ENCODE data around the gene FMNL1. TPM values are rescaled to one million over a fixed set of nuclear protein-coding genes. Genes with fewer than 3 reads are reported as not detected.
A peak's percentile ranks its signal among the peaks of the same experiment; 100 is the strongest.

The FMNL1 gene
- polyA plus RNA-seq, 2 of the 4 experiments (the other 2 are of a cell fraction) = 8.6 to 43.9 TPM

- WGBS (ENCODE audit: missing lambda C conversion rate) = 79% methylated on average over 3 of the region's 3 CpGs
- POLR2A ChIA-PET = interaction anchor here (1.5 to 3.7 kb wide), 3 partner anchors 13 to 77 kb away, joined by 5 to 26 read pairs (median 7); no protein-coding TSS in a partner anchor
- CTCF ChIA-PET = interaction anchor here (0.6 to 34.8 kb wide), 16 partner anchors 10 to 199 kb away, joined by 3 to 1120 read pairs (median 8); partner anchors contain the start of genes ACBD4 and MAP3K14
- Histone ChIP-seq H3K9me3 (no peaks in the 10 kb centered on the region), H3K4me2 (peak overlapping the region; percentile 77), H3K27ac (peak overlapping the region; percentile 90 to 92), H3K4me3 (peak overlapping the region; percentile 2; the same call in 1 of the 3 replicates), H3K4me1 (peaks cover 99% of the 10 kb centered on the region)
- ATAC-seq (no peak), FAIRE-seq (no peak), DNase-seq (ENCODE audit: low read depth in 1 of 2, low spot score in 1 of 2) (no peak)
- TF ChIP-seq E2F6 (IDR thresholded peaks at IDR 0.05; ENCODE audit: borderline replicate concordance, low read depth) (0 out of 2 replicates have a peak, but pooled peaks have one; percentile 4), FOSB (CRISPR knock-in tag; IDR thresholded peaks at IDR 0.05) (no peak), TP53 (CRISPR knock-in tag; IDR thresholded peaks at IDR 0.05) (no peak; the same call in 1 of the 2 replicates), NPAS2 (CRISPR knock-in tag; IDR thresholded peaks at IDR 0.05; ENCODE audit: borderline replicate concordance) (no peak), RARB (CRISPR knock-in tag; IDR thresholded peaks at IDR 0.05) (no peak), HOXA7 (CRISPR knock-in tag; IDR thresholded peaks at IDR 0.05) (no peak)
- TF ChIP-seq, protein P1, sequence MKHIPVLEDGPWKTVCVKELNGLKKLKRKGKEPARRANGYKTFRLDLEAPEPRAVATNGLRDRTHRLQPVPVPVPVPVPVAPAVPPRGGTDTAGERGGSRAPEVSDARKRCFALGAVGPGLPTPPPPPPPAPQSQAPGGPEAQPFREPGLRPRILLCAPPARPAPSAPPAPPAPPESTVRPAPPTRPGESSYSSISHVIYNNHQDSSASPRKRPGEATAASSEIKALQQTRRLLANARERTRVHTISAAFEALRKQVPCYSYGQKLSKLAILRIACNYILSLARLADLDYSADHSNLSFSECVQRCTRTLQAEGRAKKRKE (CRISPR knock-in tag; IDR thresholded peaks at IDR 0.05; ENCODE audit: low read depth) = no peak
Observed at GRCh38 chr17:45294506-45294905, 72.8 kb downstream of the FMNL1 start.

DNA sequence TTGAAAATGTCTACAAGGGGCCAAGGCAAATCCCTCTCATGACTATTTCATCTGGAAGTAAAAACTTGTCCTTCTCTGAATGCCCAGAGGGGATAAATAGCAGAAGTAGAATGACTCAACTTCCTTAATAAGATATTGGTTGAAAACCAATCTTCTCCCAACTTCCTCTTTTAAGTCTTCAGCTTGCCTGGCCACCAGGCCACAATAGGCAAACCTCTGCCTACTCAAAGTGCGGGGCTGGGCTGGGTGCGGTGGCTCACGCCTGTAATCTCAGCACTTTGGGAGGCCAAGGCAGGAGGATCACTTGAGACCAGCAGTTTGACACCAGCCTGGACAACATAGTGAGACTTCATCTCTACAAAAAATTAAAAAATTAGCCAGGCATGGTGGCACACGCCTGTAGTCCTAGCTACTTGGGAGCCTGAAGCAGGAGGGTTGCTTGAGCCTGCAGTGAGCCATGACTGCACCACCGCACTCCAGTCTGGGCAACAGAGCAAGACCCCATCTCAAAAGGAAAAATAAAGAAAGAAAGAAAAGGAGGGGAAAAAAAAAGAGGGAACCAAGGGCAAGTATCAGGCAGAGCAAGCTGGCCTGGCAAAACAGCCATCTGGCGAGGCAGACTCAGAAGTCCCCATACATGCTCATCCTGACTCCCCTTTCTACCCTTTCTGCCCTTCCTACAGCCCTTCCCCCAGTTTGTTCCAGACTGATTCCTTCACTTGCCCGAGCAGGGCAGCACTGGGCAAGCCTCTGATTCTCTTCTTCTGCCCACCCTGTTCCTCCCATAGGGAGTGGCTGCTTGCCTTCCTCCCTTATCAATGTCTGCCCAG, 74.5 kb downstream of the FMNL1 start:
- Histone ChIP-seq H3K4me2 (peak overlapping the region; percentile 77), H3K9me3 (no peaks in the 10 kb centered on the region), H3K4me3 (no peak overlapping the region), H3K27ac (peak overlapping the region; percentile 90 to 92), H3K4me1 (peaks cover 100% of the 10 kb centered on the region)
- ATAC-seq (no peak), FAIRE-seq (no peak), DNase-seq (ENCODE audit: low read depth in 1 of 2, low spot score in 1 of 2) (no peak)
- TF ChIP-seq JUN (IDR thresholded peaks at IDR 0.05) = 0 out of 5 replicates have a peak, but pooled peaks of 1 of the 2 experiments have one; percentile 29
- 0 out of 2 replicates have a peak, but pooled peaks have one; percentile 34 for TF ChIP-seq TP53 (CRISPR knock-in tag; IDR thresholded peaks at IDR 0.05)
- no peak for TF ChIP-seq E2F6 (IDR thresholded peaks at IDR 0.05; ENCODE audit: borderline replicate concordance, low read depth)
- peak; percentile 45; the same call in 1 of the 2 replicates for TF ChIP-seq FOSB (CRISPR knock-in tag; IDR thresholded peaks at IDR 0.05)
- TF ChIP-seq POLR2A (IDR thresholded peaks at IDR 0.05; ENCODE audit: low read length) = no peak
- TF ChIP-seq EP300 (IDR thresholded peaks at IDR 0.05) = no peak
- TF ChIP-seq HEYL (CRISPR knock-in tag; IDR thresholded peaks at IDR 0.05) = no peak
- CTCF ChIA-PET = interaction anchor here (1.5 to 34.8 kb wide), 7 partner anchors 11 to 96 kb away, joined by 4 to 1120 read pairs (median 47); partner anchors contain the start of gene MAP3K14
- POLR2A ChIA-PET = interaction anchor here (1.2 kb wide), 1 partner anchor 20 kb away, joined by 3 read pairs; the partner anchor contains the start of gene MAP3K14
- 92% methylated on average over 7 of the region's 7 CpGs for WGBS (ENCODE audit: missing lambda C conversion rate)

GRCh38 chr17:45296833-45297124, 75.1 kb downstream of the FMNL1 start:
- H3K4me1 ChIP-seq = peaks cover 100% of the 10 kb centered on the region
- DNase-seq (ENCODE audit: low read depth in 1 of 2, low spot score in 1 of 2) (no peak), FAIRE-seq (no peak), ATAC-seq (no peak)
- ChIA-PET CTCF (interaction anchor here (5.5 to 34.8 kb wide), 3 partner anchors 19 to 96 kb away, joined by 97 to 1120 read pairs (median 291); partner anchors contain the start of gene MAP3K14), POLR2A (no interaction called here)
- H3K4me3 ChIP-seq = no peak overlapping the region
- H3K27ac ChIP-seq = peak overlapping the region; percentile 90 to 92
- peak overlapping the region; percentile 77 for H3K4me2 ChIP-seq
- TF ChIP-seq JUN (IDR thresholded peaks at IDR 0.05) (0 out of 5 replicates have a peak, but pooled peaks of 1 of the 2 experiments have one; percentile 12), ZNF302 (CRISPR knock-in tag; IDR thresholded peaks at IDR 0.05) (no peak)
- WGBS (ENCODE audit: missing lambda C conversion rate) = 64% methylated on average over 1 of the region's 1 CpG
- H3K9me3 ChIP-seq = no peaks in the 10 kb centered on the region

Other genes starting within 250 kb of the FMNL1 start
- gene DCAKD, start 170.3 kb upstream of the FMNL1 start, polyA plus RNA-seq (2011; rRNA removed) = 21.4 and 26.2 TPM in 2 replicates
- 17.4 to 18.7 TPM (median 18.2 TPM) in 3 replicates for gene DCAKD, start 170.3 kb upstream of the FMNL1 start, polyA plus RNA-seq (2017; fragmentation: RNase III; extraction: RNeasy Plus Mini Kit Qiagen cat#74134 plus additional on column Dnase treatment)
- 82.9 and 95.8 TPM in 2 replicates for gene NMT1, start 160.6 kb upstream of the FMNL1 start, polyA plus RNA-seq (2011; rRNA removed)
- gene NMT1, start 160.6 kb upstream of the FMNL1 start, polyA plus RNA-seq (2017; fragmentation: RNase III; extraction: RNeasy Plus Mini Kit Qiagen cat#74134 plus additional on column Dnase treatment) = 270 to 323 TPM (median 299 TPM) in 3 replicates
- 55.5 and 56.6 TPM in 2 replicates for gene PLCD3, start 89.4 kb upstream of the FMNL1 start, polyA plus RNA-seq (2011; rRNA removed)
- gene PLCD3, start 89.4 kb upstream of the FMNL1 start, polyA plus RNA-seq (2017; fragmentation: RNase III; extraction: RNeasy Plus Mini Kit Qiagen cat#74134 plus additional on column Dnase treatment) = 104 to 107 TPM (median 105 TPM) in 3 replicates
- gene ACBD4, start 86.2 kb upstream of the FMNL1 start, polyA plus RNA-seq (2011; rRNA removed) = 11.2 and 11.4 TPM in 2 replicates
- 13.0 to 14.8 TPM (median 13.7 TPM) in 3 replicates for gene ACBD4, start 86.2 kb upstream of the FMNL1 start, polyA plus RNA-seq (2017; fragmentation: RNase III; extraction: RNeasy Plus Mini Kit Qiagen cat#74134 plus additional on column Dnase treatment)
- 39.3 and 54.0 TPM in 2 replicates for gene HEXIM1, start 73.4 kb upstream of the FMNL1 start, polyA plus RNA-seq (2011; rRNA removed)
- gene HEXIM1, start 73.4 kb upstream of the FMNL1 start, polyA plus RNA-seq (2017; fragmentation: RNase III; extraction: RNeasy Plus Mini Kit Qiagen cat#74134 plus additional on column Dnase treatment) = 118 to 143 TPM (median 131 TPM) in 3 replicates
- 14.5 and 15.5 TPM in 2 replicates for gene HEXIM2, start 60.0 kb upstream of the FMNL1 start, polyA plus RNA-seq (2011; rRNA removed)
- 16.1 to 23.1 TPM (median 21.2 TPM) in 3 replicates for gene HEXIM2, start 60.0 kb upstream of the FMNL1 start, polyA plus RNA-seq (2017; fragmentation: RNase III; extraction: RNeasy Plus Mini Kit Qiagen cat#74134 plus additional on column Dnase treatment)
- gene SPATA32, start 40.2 kb downstream of the FMNL1 start, polyA plus RNA-seq (2011; rRNA removed) = 0.05 and 0.08 TPM in 2 replicates
- 0.09 to 0.25 TPM (median 0.21 TPM) in 3 replicates for gene SPATA32, start 40.2 kb downstream of the FMNL1 start, polyA plus RNA-seq (2017; fragmentation: RNase III; extraction: RNeasy Plus Mini Kit Qiagen cat#74134 plus additional on column Dnase treatment)
- 9.1 and 10.9 TPM in 2 replicates for gene MAP3K14, start 95.1 kb downstream of the FMNL1 start, polyA plus RNA-seq (2011; rRNA removed)
- 30.7 to 53.6 TPM (median 34.5 TPM) in 3 replicates for gene MAP3K14, start 95.1 kb downstream of the FMNL1 start, polyA plus RNA-seq (2017; fragmentation: RNase III; extraction: RNeasy Plus Mini Kit Qiagen cat#74134 plus additional on column Dnase treatment)
- 7.7 and 10.0 TPM in 2 replicates for gene ARHGAP27, start 211.0 kb downstream of the FMNL1 start, polyA plus RNA-seq (2011; rRNA removed)
- 15.2 to 16.4 TPM (median 15.7 TPM) in 3 replicates for gene ARHGAP27, start 211.0 kb downstream of the FMNL1 start, polyA plus RNA-seq (2017; fragmentation: RNase III; extraction: RNeasy Plus Mini Kit Qiagen cat#74134 plus additional on column Dnase treatment)